ENCODE results near the gene CTNND2. TPM values are rescaled to one million over a fixed set of nuclear protein-coding genes. Genes with fewer than 3 reads are reported as not detected.

Gene CTNND2
- total RNA-seq, 1 donor from 2014 or later, result 13.9 TPM

GRCh38 chr5:11809407-11809806 lies 94.8 kb downstream of the CTNND2 start:
- no peak overlapping the region for H2AFZ ChIP-seq (replicated peaks)

GRCh38 chr5:11803436-11803835 lies 100.8 kb downstream of the CTNND2 start:
- H2AFZ ChIP-seq (replicated peaks), result no peak overlapping the region
- H3K4me3 ChIP-seq, result no peak overlapping the region
- no peak overlapping the region for H3K9ac ChIP-seq
- Mint-ChIP-seq H3K9me3 (no peaks in the 10 kb centered on the region), H3K27me3 (ENCODE audit: insufficient read depth, low read depth) (no peaks in the 10 kb centered on the region), H3K36me3 (no peaks in the 10 kb centered on the region), H3K27ac (no peak overlapping the region), H3K4me1 (peaks cover 1% of the 10 kb centered on the region), H3K4me3 (no peak overlapping the region)
- no peaks in the 10 kb centered on the region for H3K36me3 ChIP-seq
- no peaks in the 10 kb centered on the region for H3K9me3 ChIP-seq (ENCODE audit: low read depth)
- no peaks in the 10 kb centered on the region for H3K79me2 ChIP-seq (ENCODE audit: low read depth)
- DNase-seq (ENCODE audit: low spot score), result no peak
- no peak overlapping the region for H3K4me2 ChIP-seq
- H3K4me1 ChIP-seq, result no peaks in the 10 kb centered on the region
- no peak overlapping the region for H3K27ac ChIP-seq
- TF ChIP-seq EZH2 (IDR thresholded peaks at IDR 0.05), result no peak
- no peak for TF ChIP-seq CTCF (IDR thresholded peaks at IDR 0.05)
- no peak for TF ChIP-seq EZH2phosphoT487 (IDR thresholded peaks at IDR 0.05)
- no peaks in the 10 kb centered on the region for H3F3A ChIP-seq (ENCODE audit: low read depth)
- no peaks in the 10 kb centered on the region for H4K20me1 ChIP-seq (ENCODE audit: low read depth)
- no peaks in the 10 kb centered on the region for H3K27me3 ChIP-seq

More at GRCh38 chr5:11809407-11809806, 94.8 kb downstream of the CTNND2 start:
- Mint-ChIP-seq H3K27me3 (ENCODE audit: insufficient read depth, low read depth) (no peaks in the 10 kb centered on the region), H3K27ac (no peak overlapping the region), H3K4me1 (no peaks in the 10 kb centered on the region), H3K36me3 (no peaks in the 10 kb centered on the region), H3K4me3 (no peak overlapping the region), H3K9me3 (no peaks in the 10 kb centered on the region)
- no peaks in the 10 kb centered on the region for H3K4me1 ChIP-seq
- no peak for TF ChIP-seq EZH2phosphoT487 (IDR thresholded peaks at IDR 0.05)
- no peak for TF ChIP-seq CTCF (IDR thresholded peaks at IDR 0.05)
- TF ChIP-seq EZH2 (IDR thresholded peaks at IDR 0.05), result no peak
- no peaks in the 10 kb centered on the region for H3K27me3 ChIP-seq
- H3F3A ChIP-seq (ENCODE audit: low read depth), result no peaks in the 10 kb centered on the region
- no peak overlapping the region for H3K9ac ChIP-seq
- no peaks in the 10 kb centered on the region for H3K79me2 ChIP-seq (ENCODE audit: low read depth)
- no peaks in the 10 kb centered on the region for H3K36me3 ChIP-seq
- DNase-seq (ENCODE audit: low spot score), result no peak
- H3K9me3 ChIP-seq (ENCODE audit: low read depth), result no peaks in the 10 kb centered on the region
- H3K4me3 ChIP-seq, result no peak overlapping the region
- H3K4me2 ChIP-seq, result no peak overlapping the region
- H4K20me1 ChIP-seq (ENCODE audit: low read depth), result no peaks in the 10 kb centered on the region
- no peak overlapping the region for H3K27ac ChIP-seq

GRCh38 chr5:11801061-11801460 lies 103.2 kb downstream of the CTNND2 start:
- Histone ChIP-seq H2AFZ (replicated peaks) (no peak overlapping the region), H3K27ac (no peak overlapping the region), H4K20me1 (ENCODE audit: low read depth) (no peaks in the 10 kb centered on the region), H3F3A (ENCODE audit: low read depth) (no peaks in the 10 kb centered on the region), H3K36me3 (no peaks in the 10 kb centered on the region), H3K27me3 (no peaks in the 10 kb centered on the region), H3K9me3 (ENCODE audit: low read depth) (no peaks in the 10 kb centered on the region), H3K4me1 (no peaks in the 10 kb centered on the region), H3K79me2 (ENCODE audit: low read depth) (no peaks in the 10 kb centered on the region), H3K4me2 (no peak overlapping the region), H3K4me3 (no peak overlapping the region), H3K9ac (no peak overlapping the region)
- H3K4me3 Mint-ChIP-seq, result no peak overlapping the region
- H3K27ac Mint-ChIP-seq, result no peak overlapping the region
- peaks cover 12% of the 10 kb centered on the region for H3K4me1 Mint-ChIP-seq
- no peak for DNase-seq (ENCODE audit: low spot score)
- no peaks in the 10 kb centered on the region for H3K36me3 Mint-ChIP-seq
- TF ChIP-seq EZH2 (IDR thresholded peaks at IDR 0.05), result no peak
- TF ChIP-seq EZH2phosphoT487 (IDR thresholded peaks at IDR 0.05), result no peak
- TF ChIP-seq CTCF (IDR thresholded peaks at IDR 0.05), result no peak
- peaks cover 1% of the 10 kb centered on the region for H3K9me3 Mint-ChIP-seq
- no peaks in the 10 kb centered on the region for H3K27me3 Mint-ChIP-seq (ENCODE audit: insufficient read depth, low read depth)
